GM18951 (cell line): ENCODE results near the gene RNLS.
"Not testable (repeated sequence)": the region's sequence is repeated elsewhere in the genome, so short reads cannot be mapped to it uniquely, and the experiment has no call there.

ENCODE experiments used
- POLR2A ChIP-seq: IDR thresholded peaks from 4 replicates; pipeline ENCODE4 v1.6.1; 2011; ENCODE audit warnings: mild to moderate bottlenecking; ENCODE audit not compliant: insufficient read length, insufficient read depth; ENCODE audit errors: extremely low read depth
- in situ Hi-C: fragments of 300-500 bp; cut with MboI; formaldehyde crosslinking; loops from one replicate; pipeline ENCODE4 v1.12.0; 2022; ENCODE audit warnings: low sequenced_read_pairs, mixed read lengths, inconsistent platforms; ENCODE audit not compliant: unreplicated experiment

The RNLS gene

DNA sequence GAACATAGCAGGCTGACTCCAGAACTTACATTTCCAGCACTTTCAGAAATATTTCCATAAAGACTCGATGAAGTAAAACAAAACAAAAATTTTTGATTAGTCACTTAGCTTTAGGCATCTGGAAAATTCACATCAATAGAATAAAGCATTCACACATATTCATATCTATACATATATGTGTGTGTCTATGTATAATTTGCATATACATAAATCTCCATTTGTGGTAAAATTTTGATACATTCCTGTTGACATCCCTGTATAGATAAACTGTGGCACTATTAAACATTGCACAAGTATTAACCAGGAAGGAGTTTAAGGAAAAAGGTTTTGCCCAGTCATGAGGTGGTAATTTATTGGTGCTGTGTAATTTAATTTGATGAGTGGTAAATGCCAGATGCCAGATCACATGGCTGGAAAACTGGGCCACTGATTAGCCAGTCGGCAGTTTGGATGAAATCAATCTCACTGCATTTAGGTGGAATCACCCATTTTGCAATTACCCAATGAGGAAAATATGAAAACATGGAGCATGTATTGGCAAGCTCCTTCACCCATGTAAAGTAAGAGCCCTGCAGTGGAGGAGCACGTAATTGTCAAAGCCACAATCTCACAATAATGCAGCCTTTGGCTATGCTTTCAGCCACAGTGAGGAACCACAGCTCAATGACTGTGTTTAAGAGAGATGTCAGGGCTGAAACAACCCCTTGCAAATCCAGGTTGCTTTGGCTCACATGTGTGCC lies 294.6 kb downstream of the RNLS start:
- no peak for TF ChIP-seq POLR2A
- in situ Hi-C loops: no loop called here

DNA sequence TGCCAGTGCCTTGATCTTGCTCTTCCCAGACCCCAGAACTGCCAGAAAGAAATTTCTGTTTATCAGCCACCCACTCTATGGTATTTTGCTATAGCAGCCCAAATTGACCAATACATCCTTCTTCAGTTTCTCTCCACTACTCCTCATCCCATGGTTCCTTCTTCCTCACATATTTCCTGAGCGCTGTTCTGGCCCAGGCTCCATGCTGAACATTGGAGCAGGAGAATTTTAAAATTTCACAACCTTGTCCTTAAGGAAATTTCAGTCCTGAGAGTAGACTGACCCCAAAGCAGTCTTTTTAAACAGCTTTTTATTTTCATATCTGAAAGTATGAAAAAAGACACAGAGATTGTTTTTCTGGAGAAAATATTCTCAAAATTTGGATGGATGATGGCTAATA lies 297.1 kb downstream of the RNLS start:
- no peak for TF ChIP-seq POLR2A
- in situ Hi-C loops: no loop called here

DNA sequence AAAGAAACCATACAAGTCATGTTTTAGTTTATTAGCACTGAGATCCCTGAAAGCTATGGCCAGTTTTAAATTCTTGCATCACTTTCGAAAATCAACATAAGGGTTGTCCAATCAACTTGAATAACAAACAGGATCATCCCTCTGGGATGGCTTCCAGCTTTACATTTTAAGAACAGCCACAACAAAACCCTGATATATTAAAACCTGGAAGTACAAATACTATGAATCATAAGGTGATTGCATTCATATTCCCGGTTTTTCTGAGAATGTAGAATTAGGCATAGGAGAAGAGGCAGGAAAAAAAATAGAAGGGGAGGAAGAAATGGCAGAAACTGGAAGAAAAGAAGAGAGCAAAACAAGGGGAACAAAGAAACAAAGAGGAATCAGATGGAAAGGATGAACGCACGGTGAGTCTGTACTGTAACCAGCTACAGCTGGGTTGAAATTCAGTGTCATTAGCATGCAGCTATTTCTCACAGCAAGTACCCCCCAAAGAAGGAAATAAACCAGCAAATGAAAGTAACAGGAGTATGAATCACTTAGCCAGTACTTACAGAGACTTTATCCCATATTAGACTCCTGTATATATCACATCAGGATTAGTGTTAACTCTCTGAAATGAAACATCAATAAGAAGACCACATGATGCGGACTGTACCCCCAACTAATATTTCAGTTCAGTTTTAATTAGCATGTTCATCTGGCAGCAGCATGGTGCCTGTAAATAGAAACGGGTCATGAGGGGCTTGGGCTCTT lies 301.3 kb downstream of the RNLS start:
- TF ChIP-seq POLR2A: no peak
- in situ Hi-C loops: no loop called here

GRCh38 chr10:88280518-88280917 lies 302.6 kb downstream of the RNLS start:
- in situ Hi-C loops: no loop called here
- no peak for TF ChIP-seq POLR2A

DNA sequence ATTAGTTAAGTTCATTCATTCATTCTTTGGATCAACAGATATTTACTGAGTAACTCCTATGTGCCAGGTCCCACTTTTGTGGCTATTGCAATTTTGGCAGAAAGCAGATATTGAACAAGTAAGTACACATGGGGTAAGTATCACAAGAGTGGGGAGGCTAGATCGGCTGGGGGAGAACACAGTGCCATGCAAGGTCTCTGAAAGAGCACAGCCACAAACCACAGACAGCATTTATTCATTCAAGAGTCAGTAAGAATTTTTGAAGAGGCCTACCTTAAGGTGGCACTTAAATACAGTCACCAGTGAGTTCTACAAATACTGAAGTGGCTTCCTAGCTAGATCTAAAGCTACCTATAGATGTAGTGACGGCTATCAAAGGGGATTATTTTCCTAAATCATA lies 304.2 kb downstream of the RNLS start:
- in situ Hi-C loops: no loop called here
- no peak for TF ChIP-seq POLR2A

DNA sequence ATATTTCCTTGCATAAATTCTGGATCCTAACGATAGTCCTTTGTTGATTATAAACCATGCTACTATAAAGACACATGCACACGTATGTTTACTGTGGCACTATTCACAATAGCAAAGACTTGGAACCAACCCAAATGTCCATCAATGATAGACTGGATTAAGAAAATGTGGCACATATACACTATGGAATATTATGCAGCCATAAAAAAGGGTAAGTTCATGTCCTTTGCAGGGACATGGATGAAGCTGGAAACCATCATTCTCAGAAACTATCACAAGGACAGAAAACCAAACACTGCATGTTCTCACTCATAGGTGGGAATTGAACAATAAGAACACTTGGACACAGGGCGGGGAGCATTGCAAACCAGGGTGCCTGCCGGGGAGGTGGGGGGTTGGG lies 306.2 kb downstream of the RNLS start:
- in situ Hi-C loops: not testable (repeated sequence)

DNA sequence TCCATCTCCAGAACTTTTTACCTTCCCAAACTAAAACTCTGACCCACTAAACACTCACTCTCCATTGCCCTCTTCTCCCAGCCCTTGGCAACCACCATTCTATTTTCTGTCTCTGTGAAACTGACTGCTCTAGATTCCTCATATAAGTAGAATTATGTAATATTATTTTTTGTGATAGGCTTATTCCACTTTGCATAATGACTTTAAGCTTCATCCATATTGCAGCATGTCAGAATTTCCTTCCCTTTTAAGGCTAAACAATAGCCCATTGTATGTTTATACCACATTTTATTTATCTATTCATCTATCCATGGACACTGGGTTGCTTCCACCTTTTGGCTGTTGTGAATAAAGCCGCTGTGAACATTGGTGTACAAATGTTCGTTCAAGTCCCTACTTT lies 308.8 kb downstream of the RNLS start:
- in situ Hi-C loops: no loop called here
- no peak for TF ChIP-seq POLR2A

DNA sequence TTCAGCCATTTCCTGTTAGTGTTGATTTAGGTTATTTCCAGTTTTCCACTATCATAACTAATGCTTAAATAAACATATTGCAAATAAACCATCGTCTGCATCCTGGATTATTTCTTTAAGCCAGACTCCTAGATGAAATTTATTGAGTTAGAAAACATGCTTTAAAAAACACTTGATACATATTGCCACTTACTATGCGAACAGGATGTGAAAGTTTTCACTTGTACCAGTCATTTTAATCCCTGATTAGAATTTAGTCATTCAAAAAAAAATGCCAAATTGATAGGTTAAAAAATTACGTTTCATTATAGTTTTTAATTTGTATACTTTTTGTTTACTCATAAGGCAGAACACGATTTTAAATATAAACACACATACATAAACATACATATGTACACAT lies 309.6 kb downstream of the RNLS start:
- in situ Hi-C loops: no loop called here
- no peak for TF ChIP-seq POLR2A

GRCh38 chr10:88271761-88272543 lies 311.2 kb downstream of the RNLS start:
- TF ChIP-seq POLR2A: no peak
- in situ Hi-C loops: no loop called here

- peak; percentile 10 for TF ChIP-seq POLR2A
- in situ Hi-C loops: no loop called here
Measured at GRCh38 chr10:88270871-88271713, 312.0 kb downstream of the RNLS start.

DNA sequence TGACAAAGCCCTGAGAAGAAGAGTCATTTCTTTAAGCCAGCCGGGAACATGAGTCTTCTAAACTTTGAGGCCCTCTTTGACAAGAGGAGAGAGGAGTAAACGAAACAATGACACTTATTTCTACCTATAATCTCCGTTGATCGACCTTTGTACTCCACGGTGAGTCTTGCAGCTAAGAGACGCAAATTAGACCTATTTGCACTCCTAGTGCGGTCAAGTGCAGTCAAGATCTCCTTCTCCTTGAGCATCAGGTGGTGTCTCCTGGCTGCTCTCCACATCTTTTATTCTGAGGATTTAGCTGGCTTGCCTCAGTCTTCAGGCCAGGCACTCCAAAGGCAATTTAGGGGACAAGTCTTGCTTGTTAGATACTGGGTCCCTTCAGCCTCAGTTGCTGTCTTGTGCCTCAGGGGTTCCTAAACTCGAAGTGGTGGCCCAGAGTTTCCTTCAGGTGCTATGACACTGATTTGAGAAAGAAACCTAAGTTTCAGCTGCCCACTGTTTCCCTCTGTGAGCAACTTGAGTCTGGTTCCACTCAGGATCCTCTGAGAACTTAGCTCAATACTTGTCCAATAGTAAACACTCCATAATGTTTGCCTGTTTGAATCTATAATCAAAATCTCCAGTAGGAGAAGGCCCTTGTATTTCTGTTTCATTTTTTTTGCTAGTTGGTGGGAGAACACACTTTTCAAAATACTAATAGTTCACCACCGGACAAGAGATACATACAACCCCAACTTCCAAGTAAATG lies 312.9 kb downstream of the RNLS start:
- no peak for TF ChIP-seq POLR2A
- in situ Hi-C loops: no loop called here

DNA sequence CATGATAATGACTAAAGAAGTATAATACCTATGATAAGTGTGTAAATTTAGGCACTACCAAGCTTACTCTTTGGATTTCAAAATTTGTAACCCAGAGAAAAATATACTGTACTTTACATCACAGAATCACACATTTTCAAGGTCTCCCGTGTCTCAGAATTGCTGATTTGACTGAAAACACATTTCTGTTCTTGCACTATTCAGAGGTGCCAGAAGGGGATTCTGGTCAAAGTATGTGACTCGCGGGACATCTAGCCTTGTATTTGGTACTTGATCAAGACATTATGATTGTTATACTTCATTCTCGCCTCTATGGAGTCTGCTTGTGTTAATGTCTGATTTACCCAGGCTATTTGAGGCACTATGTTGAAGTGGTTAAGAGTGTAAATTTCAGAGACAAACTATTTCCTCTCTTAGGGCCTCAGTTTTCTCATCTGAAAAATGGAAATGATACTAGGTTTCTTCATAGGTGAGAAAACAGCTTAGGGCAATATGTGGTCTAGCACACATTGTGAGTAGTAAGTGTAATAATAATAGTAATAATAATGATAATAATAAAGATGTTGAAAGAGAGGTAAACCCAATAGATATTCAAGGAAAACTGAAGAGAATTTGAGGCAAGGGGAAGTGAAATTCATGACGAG lies 320.4 kb downstream of the RNLS start:
- TF ChIP-seq POLR2A: no peak
- in situ Hi-C loops: no loop called here

DNA sequence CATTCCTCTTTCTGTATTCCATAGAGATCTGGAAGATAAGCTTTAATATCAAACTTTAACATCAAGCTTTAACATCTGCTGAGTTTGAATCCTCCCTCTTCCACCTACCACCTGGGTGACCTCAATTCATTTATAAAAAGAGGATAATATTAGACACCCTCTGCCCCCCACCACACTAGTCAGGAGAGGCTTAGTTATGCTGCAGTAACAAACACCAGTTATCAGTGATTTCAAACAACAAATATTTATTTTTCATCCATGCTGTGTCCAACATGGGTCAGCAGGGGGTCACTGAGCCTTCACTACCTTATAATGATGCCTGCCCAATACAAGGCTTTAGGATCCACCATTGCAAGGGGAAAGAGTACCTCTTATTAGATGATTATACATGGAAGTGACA lies 322.0 kb downstream of the RNLS start:
- TF ChIP-seq POLR2A: no peak
- in situ Hi-C loops: no loop called here
